ENCODE data around the gene FOXQ1.
A peak's percentile ranks its signal among the peaks of the same experiment; 100 is the strongest.

FOXQ1 gene

GRCh38 chr6:1285956-1286355, 25.9 kb upstream of the FOXQ1 start:
- no peak for DNase-seq (ENCODE audit: low read depth in 1 of 2, low spot score in 1 of 2)
- no peaks in the 10 kb centered on the region for H3K27me3 ChIP-seq (ENCODE audit: insufficient read depth, poor library complexity, severe bottlenecking)

GRCh38 chr6:1287103-1287591, 24.8 kb upstream of the FOXQ1 start:
- TF ChIP-seq GABPA (IDR thresholded peaks at IDR 0.05; ENCODE audit: low read depth) (peak; percentile 26; the same call in 1 of the 2 replicates), SPI1 (IDR thresholded peaks at IDR 0.05; ENCODE audit: borderline replicate concordance, low read depth) (peak; percentile 59; the same call in 1 of the 2 replicates), REST (IDR thresholded peaks at IDR 0.05; ENCODE audit: insufficient replicate concordance, low read depth) (no peak), CTCF (IDR thresholded peaks at IDR 0.05; ENCODE audit: insufficient read depth, low read length) (no peak), POLR2AphosphoS5 (IDR thresholded peaks at IDR 0.05; ENCODE audit: low read depth) (peak; percentile 74; the same call in 1 of the 2 replicates)
- peak overlapping the region; percentile 64 for H3K27ac ChIP-seq (replicated peaks)
- no peaks in the 10 kb centered on the region for H3K27me3 ChIP-seq (ENCODE audit: insufficient read depth, poor library complexity, severe bottlenecking)
- H3K4me3 ChIP-seq (replicated peaks; ENCODE audit: insufficient read depth, low read length): no peak overlapping the region
- peak; percentile 96 to 99 for DNase-seq (ENCODE audit: low read depth in 1 of 2, low spot score in 1 of 2)

More at GRCh38 chr6:1285956-1286355, 25.9 kb upstream of the FOXQ1 start:
- no peak overlapping the region for H3K4me3 ChIP-seq (replicated peaks; ENCODE audit: insufficient read depth, low read length)
- TF ChIP-seq POLR2AphosphoS5 (IDR thresholded peaks at IDR 0.05; ENCODE audit: low read depth): no peak
- no peak for TF ChIP-seq GABPA (IDR thresholded peaks at IDR 0.05; ENCODE audit: low read depth)
- TF ChIP-seq CTCF (IDR thresholded peaks at IDR 0.05; ENCODE audit: insufficient read depth, low read length): no peak
- TF ChIP-seq SPI1 (IDR thresholded peaks at IDR 0.05; ENCODE audit: borderline replicate concordance, low read depth): no peak
- no peak for TF ChIP-seq REST (IDR thresholded peaks at IDR 0.05; ENCODE audit: insufficient replicate concordance, low read depth)
- H3K27ac ChIP-seq (replicated peaks): no peak overlapping the region

- no peak for TF ChIP-seq SPI1 (IDR thresholded peaks at IDR 0.05; ENCODE audit: borderline replicate concordance, low read depth)
- H3K27ac ChIP-seq (replicated peaks): no peak overlapping the region
- no peak overlapping the region for H3K4me3 ChIP-seq (replicated peaks; ENCODE audit: insufficient read depth, low read length)
- no peaks in the 10 kb centered on the region for H3K27me3 ChIP-seq (ENCODE audit: insufficient read depth, poor library complexity, severe bottlenecking)
- no peak for DNase-seq (ENCODE audit: low read depth in 1 of 2, low spot score in 1 of 2)
Measured at GRCh38 chr6:1290086-1290485, 21.8 kb upstream of the FOXQ1 start.

- no peak for DNase-seq (ENCODE audit: low read depth in 1 of 2, low spot score in 1 of 2)
- no peaks in the 10 kb centered on the region for H3K27me3 ChIP-seq (ENCODE audit: insufficient read depth, poor library complexity, severe bottlenecking)
- TF ChIP-seq REST (IDR thresholded peaks at IDR 0.05; ENCODE audit: insufficient replicate concordance, low read depth): no peak
- no peak for TF ChIP-seq GABPA (IDR thresholded peaks at IDR 0.05; ENCODE audit: low read depth)
- no peak for TF ChIP-seq CTCF (IDR thresholded peaks at IDR 0.05; ENCODE audit: insufficient read depth, low read length)
- TF ChIP-seq SPI1 (IDR thresholded peaks at IDR 0.05; ENCODE audit: borderline replicate concordance, low read depth): no peak
- TF ChIP-seq POLR2AphosphoS5 (IDR thresholded peaks at IDR 0.05; ENCODE audit: low read depth): no peak
- H3K4me3 ChIP-seq (replicated peaks; ENCODE audit: insufficient read depth, low read length): no peak overlapping the region
- no peak overlapping the region for H3K27ac ChIP-seq (replicated peaks)
Measured at GRCh38 chr6:1290805-1291204, 21.1 kb upstream of the FOXQ1 start.

Measured in HL-60 (cell line).